Measurements from ENCODE around the gene CPNE6. TPM values are rescaled to one million over a fixed set of nuclear protein-coding genes. Genes with fewer than 3 reads are reported as not detected.

The CPNE6 gene
- total RNA-seq, 4 donors from 2014 or later = 0.76 TPM; not detected in 3

DNA sequence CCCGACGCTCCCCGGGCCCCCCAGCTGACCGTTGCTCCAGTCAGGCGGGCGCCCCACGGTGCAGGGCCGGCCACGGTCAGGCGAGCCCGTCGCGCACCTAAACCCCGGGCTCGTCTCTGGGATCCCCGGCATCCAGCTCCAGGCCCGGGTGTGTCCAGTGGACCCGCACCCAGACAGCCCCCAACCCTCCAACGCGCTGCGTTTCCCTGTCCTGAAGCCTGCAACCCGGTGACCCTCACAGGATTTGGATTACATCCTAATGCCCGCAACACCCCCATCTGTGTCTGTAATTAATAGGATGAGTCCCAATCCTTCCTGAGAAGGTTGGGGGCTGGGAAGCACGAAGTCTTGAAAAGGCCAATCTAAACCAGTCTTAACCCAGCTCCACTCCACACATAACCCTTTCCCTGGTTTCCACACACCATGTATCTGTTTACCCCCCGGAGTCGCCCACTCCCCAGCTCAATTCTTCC is 10.4 kb downstream of the CPNE6 start:
- peak overlapping the region in 1 of 2 donors; percentile 0 for H3K27ac ChIP-seq
- intact Hi-C loops (cut with DNase I; ENCODE audit: low total_unique reads) = no loop called here

DNA sequence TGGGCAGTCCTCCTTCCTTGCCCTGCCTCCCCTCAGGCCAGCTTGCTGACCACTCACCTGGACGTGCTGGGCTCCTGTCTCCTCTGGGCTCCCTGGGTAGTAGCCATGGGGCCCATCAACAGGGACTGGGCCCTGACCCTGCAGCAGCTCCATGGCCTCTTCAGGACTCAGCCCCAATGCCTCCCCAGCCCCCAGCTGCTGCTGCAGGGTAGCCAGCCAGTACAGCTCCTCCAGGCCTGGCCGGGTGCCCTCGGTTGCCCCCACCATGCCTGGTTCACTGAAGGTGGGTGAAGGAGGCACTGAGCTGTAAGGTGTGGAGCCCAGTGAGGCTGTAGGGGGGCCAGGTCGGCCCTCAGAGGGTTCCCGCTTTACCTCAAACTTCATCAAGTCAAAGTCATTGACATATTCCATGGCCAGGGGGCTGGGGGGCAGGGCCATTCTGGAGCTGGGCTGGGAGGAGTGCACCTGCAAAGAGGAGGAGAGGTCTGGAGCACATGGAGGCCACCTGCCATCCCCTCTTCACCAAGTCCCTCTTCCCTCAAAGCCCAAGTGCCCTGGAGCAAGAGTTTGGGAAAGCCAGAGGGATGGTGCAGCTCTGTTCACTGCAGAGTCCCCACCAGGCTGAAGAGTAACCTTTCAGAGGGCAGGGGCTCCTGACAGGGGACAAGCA is 11.2 kb downstream of the CPNE6 start:
- no peak for TF ChIP-seq POLR2A (IDR thresholded peaks at IDR 0.05)
- TF ChIP-seq, protein P1, sequence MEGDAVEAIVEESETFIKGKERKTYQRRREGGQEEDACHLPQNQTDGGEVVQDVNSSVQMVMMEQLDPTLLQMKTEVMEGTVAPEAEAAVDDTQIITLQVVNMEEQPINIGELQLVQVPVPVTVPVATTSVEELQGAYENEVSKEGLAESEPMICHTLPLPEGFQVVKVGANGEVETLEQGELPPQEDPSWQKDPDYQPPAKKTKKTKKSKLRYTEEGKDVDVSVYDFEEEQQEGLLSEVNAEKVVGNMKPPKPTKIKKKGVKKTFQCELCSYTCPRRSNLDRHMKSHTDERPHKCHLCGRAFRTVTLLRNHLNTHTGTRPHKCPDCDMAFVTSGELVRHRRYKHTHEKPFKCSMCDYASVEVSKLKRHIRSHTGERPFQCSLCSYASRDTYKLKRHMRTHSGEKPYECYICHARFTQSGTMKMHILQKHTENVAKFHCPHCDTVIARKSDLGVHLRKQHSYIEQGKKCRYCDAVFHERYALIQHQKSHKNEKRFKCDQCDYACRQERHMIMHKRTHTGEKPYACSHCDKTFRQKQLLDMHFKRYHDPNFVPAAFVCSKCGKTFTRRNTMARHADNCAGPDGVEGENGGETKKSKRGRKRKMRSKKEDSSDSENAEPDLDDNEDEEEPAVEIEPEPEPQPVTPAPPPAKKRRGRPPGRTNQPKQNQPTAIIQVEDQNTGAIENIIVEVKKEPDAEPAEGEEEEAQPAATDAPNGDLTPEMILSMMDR (IDR thresholded peaks at IDR 0.05) = no peak
- Histone ChIP-seq H3K4me1 (no peaks in the 10 kb centered on the region), H3K4me3 (no peak overlapping the region), H3K27ac (no peak overlapping the region), H3K36me3 (no peaks in the 10 kb centered on the region), H3K27me3 (no peaks in the 10 kb centered on the region), H3K9me3 (no peaks in the 10 kb centered on the region)
- no peak for DNase-seq
- intact Hi-C loops (cut with DNase I; ENCODE audit: low total_unique reads) = no loop called here

More for the DNA sequence above, 10.4 kb downstream of the CPNE6 start:
- peak overlapping the region; percentile 13 to 41 for H3K4me3 ChIP-seq
- no peak for DNase-seq
- TF ChIP-seq, protein P1 (IDR thresholded peaks at IDR 0.05) = no peak
- TF ChIP-seq POLR2A (IDR thresholded peaks at IDR 0.05) = no peak
- no peaks in the 10 kb centered on the region for H3K27me3 ChIP-seq
- no peaks in the 10 kb centered on the region for H3K4me1 ChIP-seq
- no peaks in the 10 kb centered on the region for H3K36me3 ChIP-seq
- H3K9me3 ChIP-seq = no peaks in the 10 kb centered on the region

DNA sequence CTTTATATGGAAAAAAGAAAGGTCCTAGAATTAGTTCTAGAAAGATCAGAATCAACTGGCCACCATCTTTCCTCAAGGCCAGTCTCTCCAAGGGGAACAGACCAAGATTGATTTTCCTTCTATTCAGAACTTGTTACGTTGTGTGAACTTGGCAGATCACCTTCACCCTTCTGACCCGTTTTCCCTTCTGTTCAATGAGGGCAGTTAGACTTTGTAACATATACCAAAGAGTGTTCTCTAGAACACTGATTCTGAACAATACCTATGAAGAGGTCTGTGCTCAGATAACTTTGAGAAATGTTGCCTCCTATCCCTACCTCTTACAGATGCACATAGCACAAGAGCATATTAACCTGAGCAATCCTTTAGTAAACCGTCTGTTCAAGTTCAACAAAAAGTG is 12.1 kb downstream of the CPNE6 start:
- DNase-seq = no peak
- H3K4me1 ChIP-seq = no peaks in the 10 kb centered on the region
- no peaks in the 10 kb centered on the region for H3K36me3 ChIP-seq
- TF ChIP-seq POLR2A (IDR thresholded peaks at IDR 0.05) = no peak
- TF ChIP-seq, protein P1 (IDR thresholded peaks at IDR 0.05) = no peak
- intact Hi-C loops (cut with DNase I; ENCODE audit: low total_unique reads) = no loop called here
- H3K27ac ChIP-seq = no peak overlapping the region
- H3K9me3 ChIP-seq = no peaks in the 10 kb centered on the region
- no peaks in the 10 kb centered on the region for H3K27me3 ChIP-seq
- no peak overlapping the region for H3K4me3 ChIP-seq

DNA sequence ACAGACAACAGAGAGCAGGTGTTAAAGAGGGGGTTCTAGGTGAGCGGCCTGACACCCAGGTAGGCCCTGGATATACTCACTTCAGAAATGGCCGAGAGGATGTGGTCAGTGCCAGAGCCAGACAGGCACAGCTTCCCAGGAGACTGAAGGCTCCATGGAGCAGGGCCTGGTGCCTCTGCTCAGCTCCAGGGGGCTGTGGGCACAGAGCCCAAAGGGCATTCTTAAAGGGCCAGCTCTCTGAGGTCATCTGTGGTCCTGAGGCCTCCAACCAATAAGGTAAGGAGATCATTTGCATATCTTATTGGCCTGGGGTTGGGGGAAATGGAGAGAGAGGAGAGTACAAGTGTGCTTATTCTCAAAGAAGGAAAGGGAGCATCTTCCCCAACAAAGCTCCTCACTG is 13.1 kb downstream of the CPNE6 start:
- H3K4me1 ChIP-seq = no peaks in the 10 kb centered on the region
- no peaks in the 10 kb centered on the region for H3K27me3 ChIP-seq
- no peak overlapping the region for H3K4me3 ChIP-seq
- no peaks in the 10 kb centered on the region for H3K9me3 ChIP-seq
- H3K36me3 ChIP-seq = no peaks in the 10 kb centered on the region
- TF ChIP-seq, protein P1 (IDR thresholded peaks at IDR 0.05) = no peak
- no peak for TF ChIP-seq POLR2A (IDR thresholded peaks at IDR 0.05)
- no peak overlapping the region for H3K27ac ChIP-seq
- DNase-seq = no peak
- intact Hi-C loops (cut with DNase I; ENCODE audit: low total_unique reads) = no loop called here

DNA sequence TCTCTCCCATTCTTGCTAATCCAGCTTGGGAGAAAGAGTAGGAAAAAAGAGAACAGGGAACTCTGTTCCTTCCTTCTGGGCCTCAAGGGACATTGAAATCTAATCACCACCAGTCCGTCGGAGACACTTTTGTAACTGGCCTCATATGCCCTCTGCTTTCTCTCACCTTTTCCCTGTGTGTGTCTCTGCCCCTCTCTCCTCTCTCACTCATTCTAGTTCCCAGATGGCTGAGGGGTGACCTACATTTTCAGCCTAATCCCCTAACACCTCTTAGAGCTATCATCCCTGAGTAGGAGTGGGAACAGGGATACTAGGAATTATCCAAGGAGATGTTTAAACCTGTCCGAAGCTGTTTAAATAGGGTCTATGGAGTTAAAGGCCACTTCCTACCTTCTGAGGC is 13.9 kb downstream of the CPNE6 start:
- TF ChIP-seq POLR2A (IDR thresholded peaks at IDR 0.05) = no peak
- TF ChIP-seq, protein P1 (IDR thresholded peaks at IDR 0.05) = no peak

More for the DNA sequence above, 13.9 kb downstream of the CPNE6 start:
- H3K27me3 ChIP-seq = no peaks in the 10 kb centered on the region
- no peaks in the 10 kb centered on the region for H3K9me3 ChIP-seq
- H3K27ac ChIP-seq = no peak overlapping the region
- intact Hi-C loops (cut with DNase I; ENCODE audit: low total_unique reads) = no loop called here
- no peaks in the 10 kb centered on the region for H3K36me3 ChIP-seq
- no peaks in the 10 kb centered on the region for H3K4me1 ChIP-seq
- no peak overlapping the region for H3K4me3 ChIP-seq
- no peak for DNase-seq

Data from uterus (tissue), 4 donors.